ENCODE measurements around the gene PDLIM7.

The PDLIM7 gene

GRCh38 chr5:177529247-177530203 lies 32.1 kb upstream of the PDLIM7 start:
- no peak for TF ChIP-seq ZNF274 (IDR thresholded peaks at IDR 0.05; ENCODE audit: low read depth, low read length)
- H3K4me3 ChIP-seq (ENCODE audit: low read length) = no peak overlapping the region

- no peak for TF ChIP-seq ZNF274 (IDR thresholded peaks at IDR 0.05; ENCODE audit: low read depth, low read length)
- no peak overlapping the region for H3K4me3 ChIP-seq (ENCODE audit: low read length)
Observed at GRCh38 chr5:177528631-177529030, 31.2 kb upstream of the PDLIM7 start.

- H3K4me3 ChIP-seq (ENCODE audit: low read length) = no peak overlapping the region
- no peak for TF ChIP-seq ZNF274 (IDR thresholded peaks at IDR 0.05; ENCODE audit: low read depth, low read length)
Observed at GRCh38 chr5:177527595-177527994, 30.2 kb upstream of the PDLIM7 start.

- no peak for TF ChIP-seq ZNF274 (IDR thresholded peaks at IDR 0.05; ENCODE audit: low read depth, low read length)
- H3K4me3 ChIP-seq (ENCODE audit: low read length) = no peak overlapping the region
Observed at GRCh38 chr5:177526791-177527190, 29.4 kb upstream of the PDLIM7 start.

- no peak for TF ChIP-seq ZNF274 (IDR thresholded peaks at IDR 0.05; ENCODE audit: low read depth, low read length)
- no peak overlapping the region for H3K4me3 ChIP-seq (ENCODE audit: low read length)
Observed at GRCh38 chr5:177526191-177526590, 28.8 kb upstream of the PDLIM7 start.

DNA sequence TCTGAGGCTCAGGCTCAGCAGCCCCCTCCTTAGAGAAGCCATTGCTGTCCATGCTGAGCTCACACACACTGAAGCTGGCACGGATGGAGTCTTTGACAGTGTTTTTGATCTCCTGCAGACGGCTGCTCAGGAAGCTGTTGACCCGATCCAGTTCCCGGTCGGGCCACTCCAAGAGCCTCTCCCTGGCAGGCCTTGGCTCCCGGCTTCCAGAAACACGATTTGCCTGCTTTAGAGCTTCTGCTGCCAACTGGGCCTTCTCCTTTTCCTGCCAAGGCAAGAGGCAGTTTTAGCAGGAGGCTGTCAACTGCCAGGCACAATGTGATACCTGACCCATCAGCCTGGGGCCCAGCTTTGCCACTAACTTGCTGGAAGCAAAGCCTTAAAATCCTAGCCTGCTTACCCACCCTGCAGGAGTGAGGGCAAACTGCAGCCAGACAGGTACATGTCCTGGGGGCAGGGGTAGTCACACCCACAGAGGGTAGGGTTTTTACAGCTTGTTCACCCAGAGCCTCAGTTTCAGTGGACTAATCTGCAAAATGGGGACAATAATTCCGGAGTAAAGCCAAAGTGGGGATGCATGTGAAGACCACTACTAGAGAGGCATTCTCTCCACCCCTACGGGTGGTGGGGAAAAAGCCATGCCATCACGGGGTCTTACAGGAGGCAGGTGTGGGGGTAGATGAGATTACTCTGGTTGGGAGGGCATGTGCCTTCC lies 27.7 kb upstream of the PDLIM7 start:
- TF ChIP-seq ZNF274 (IDR thresholded peaks at IDR 0.05; ENCODE audit: low read depth, low read length) = no peak
- no peak overlapping the region for H3K4me3 ChIP-seq (ENCODE audit: low read length)

GRCh38 chr5:177524539-177524900 lies 27.1 kb upstream of the PDLIM7 start:
- no peak for TF ChIP-seq ZNF274 (IDR thresholded peaks at IDR 0.05; ENCODE audit: low read depth, low read length)

GRCh38 chr5:177523711-177524538 lies 26.5 kb upstream of the PDLIM7 start:
- no peak overlapping the region for H3K4me3 ChIP-seq (ENCODE audit: low read length)
- TF ChIP-seq ZNF274 (IDR thresholded peaks at IDR 0.05; ENCODE audit: low read depth, low read length) = no peak

More at GRCh38 chr5:177524539-177524900, 27.1 kb upstream of the PDLIM7 start:
- H3K4me3 ChIP-seq (ENCODE audit: low read length) = no peak overlapping the region

DNA sequence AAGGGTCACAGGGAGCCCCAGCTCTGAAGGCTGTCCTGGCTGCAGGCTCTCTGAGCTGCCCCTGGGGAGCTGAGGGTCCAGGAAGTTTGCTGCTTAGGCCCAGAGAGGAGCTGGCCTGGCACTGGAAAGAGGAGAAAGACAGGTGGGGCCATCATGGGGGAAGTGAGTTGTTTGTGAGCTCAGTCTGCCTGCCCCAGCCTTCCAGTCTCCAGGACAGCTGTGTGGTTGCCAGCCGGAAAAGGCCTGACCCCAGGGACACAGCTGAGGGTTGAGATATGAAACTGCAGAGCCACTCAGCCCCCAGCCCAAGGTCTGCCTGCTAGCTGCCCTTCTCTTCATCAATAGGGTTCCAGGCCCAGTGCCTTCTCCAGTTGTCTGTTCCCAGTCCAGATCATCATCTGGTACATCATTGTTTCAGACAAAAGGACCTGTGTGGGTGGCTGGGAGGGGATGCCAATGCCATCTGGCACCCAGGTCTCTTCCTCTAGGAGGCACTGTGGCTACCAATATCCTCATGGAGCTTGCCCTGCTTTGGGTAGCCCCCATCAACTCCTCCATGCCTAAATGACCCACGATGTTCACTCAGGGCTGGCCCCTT lies 23.6 kb upstream of the PDLIM7 start:
- no peak overlapping the region for H3K4me3 ChIP-seq (ENCODE audit: low read length)
- TF ChIP-seq ZNF274 (IDR thresholded peaks at IDR 0.05; ENCODE audit: low read depth, low read length) = no peak

GRCh38 chr5:177520271-177520670 lies 22.9 kb upstream of the PDLIM7 start:
- TF ChIP-seq ZNF274 (IDR thresholded peaks at IDR 0.05; ENCODE audit: low read depth, low read length) = no peak
- no peak overlapping the region for H3K4me3 ChIP-seq (ENCODE audit: low read length)

- no peak overlapping the region for H3K4me3 ChIP-seq (ENCODE audit: low read length)
- no peak for TF ChIP-seq ZNF274 (IDR thresholded peaks at IDR 0.05; ENCODE audit: low read depth, low read length)
Observed at GRCh38 chr5:177519463-177520235, 22.2 kb upstream of the PDLIM7 start.

- peak within 1 kb of the TSS; percentile 80 for H3K4me3 ChIP-seq (ENCODE audit: low read length)
- TF ChIP-seq ZNF274 (IDR thresholded peaks at IDR 0.05; ENCODE audit: low read depth, low read length) = no peak
Observed at GRCh38 chr5:177516601-177517568, 19.5 kb upstream of the PDLIM7 start, which contains the start of gene DDX41. Gene DDX41, minus strand, starts transcription at chr5:177516961. Its CDS starts 16 bp downstream, at chr5:177516945.
